Fibroblast of lung (primary cell): Measurements from ENCODE around the gene ATP11A. TPM values are rescaled to one million over a fixed set of nuclear protein-coding genes. Genes with fewer than 3 reads are reported as not detected.

ENCODE experiments used
- DNase-seq, 2 donors: peaks; one replicate each; pipeline versions ENCODE4 v3.0.0 to v3.0.0-alpha.2; 2010; ENCODE audit warnings: low read depth in 2 of 2
- H2AFZ ChIP-seq: 2 replicates; pipeline ENCODE4 v1.5.1; 2012; ENCODE audit warnings: low read length, control low read depth, inconsistent platforms
- H3K27ac ChIP-seq: 2 replicates; pipeline ENCODE4 v1.5.1; 2011; ENCODE audit warnings: low read length, control low read depth; ENCODE audit not compliant: insufficient read depth
- H3K27me3 ChIP-seq: 2 replicates; pipeline ENCODE4 v1.5.1; 2011; ENCODE audit warnings: mild to moderate bottlenecking, low read length; ENCODE audit not compliant: control insufficient read depth, insufficient read depth
- H3K36me3 ChIP-seq: 2 replicates; pipeline ENCODE4 v1.5.1; 2011; ENCODE audit warnings: low read length; ENCODE audit not compliant: control insufficient read depth, insufficient read depth
- H3K4me1 ChIP-seq: 2 replicates; pipeline ENCODE4 v1.5.1; 2011; ENCODE audit warnings: low read length; ENCODE audit not compliant: control insufficient read depth, insufficient read depth; ENCODE audit errors: extremely low read depth
- H3K4me2 ChIP-seq: 2 replicates; pipeline ENCODE4 v1.5.1; 2011; ENCODE audit warnings: low read length, control low read depth; ENCODE audit not compliant: insufficient read depth; ENCODE audit errors: extremely low read depth
- H3K4me3 ChIP-seq, 4 experiments: fragments of 200-600 bp in 1 of 4; sonication (generic) in 1 of 4; replicated peaks in 1 of 4; 2 replicates each; pipeline ENCODE4 v1.5.1; 2011 to 2016; ENCODE audit warnings: low read length in 4 of 4, low read depth in 3 of 4, mild to moderate bottlenecking in 3 of 4, control low read depth in 2 of 4, inconsistent platforms in 1 of 4, mixed read lengths in 1 of 4; ENCODE audit not compliant: insufficient read depth in 1 of 4; ENCODE audit errors: control extremely low read depth in 1 of 4
- H3K79me2 ChIP-seq: 2 replicates; pipeline ENCODE4 v1.5.1; 2012; ENCODE audit warnings: mild to moderate bottlenecking, low read length, inconsistent platforms; ENCODE audit not compliant: control insufficient read depth, insufficient read depth
- H3K9ac ChIP-seq: 2 replicates; pipeline ENCODE4 v1.5.1; 2011; ENCODE audit warnings: mild to moderate bottlenecking, low read length, control low read depth; ENCODE audit not compliant: insufficient read depth
- H3K9me3 ChIP-seq: 2 replicates; pipeline ENCODE4 v1.5.1; 2012; ENCODE audit warnings: low read depth, low read length; ENCODE audit not compliant: control insufficient read depth, insufficient read depth
- H4K20me1 ChIP-seq: 2 replicates; pipeline ENCODE4 v1.5.1; 2011; ENCODE audit warnings: low read length; ENCODE audit not compliant: control insufficient read depth, insufficient read depth; ENCODE audit errors: extremely low read depth
- CTCF ChIP-seq, 2 donors: IDR thresholded peaks in 1 of 2; conservative IDR thresholded peaks in 1 of 2; 1 replicate in 1 of 2; 2 replicates in 1 of 2; pipeline ENCODE4 v1.5.1; 2011 to 2012; ENCODE audit warnings: low read length in 2 of 2, control low read depth in 1 of 2, inconsistent platforms in 1 of 2, low read depth in 1 of 2, mild to moderate bottlenecking in 1 of 2
- EZH2 ChIP-seq: IDR thresholded peaks from 2 replicates; pipeline ENCODE4 v1.5.1; 2012; ENCODE audit warnings: low read length, control low read depth, mild to moderate bottlenecking; ENCODE audit errors: missing control alignments
- polyA plus RNA-seq, 2 donors: library from polyadenylated mRNA; depleted of rRNA in 1 of 2; stranded (reverse) in 1 of 2; unstranded in 1 of 2; fragments of >200 nt; gene quantifications; 2 replicates each; pipeline ENCODE4 v1.2.1, GENCODE V29; 2011 to 2012; ENCODE audit warnings: missing spikeins in 1 of 2
- total RNA-seq: library from RNA; depleted of rRNA; stranded (reverse); fragments of >200 nt; gene quantifications from 2 replicates; pipeline ENCODE4 v1.2.1, GENCODE V29; 2014

Gene ATP11A
- total and polyA plus RNA-seq, 2 donors (not counting 1 experiment from before 2014, with no cell fraction given): 2.3 to 7.8 TPM

- H3K4me2 ChIP-seq: no peak overlapping the region
- H3K4me3 ChIP-seq: no peak overlapping the region
- peaks cover 1% of the 10 kb centered on the region for H3K36me3 ChIP-seq
- no peak for TF ChIP-seq EZH2
- TF ChIP-seq CTCF (conservative IDR thresholded peaks at IDR 0.05 in 1 of 2, IDR thresholded peaks at IDR 0.05 in 1 of 2; ENCODE audit: low read depth in 1 of 2, low read length in 2 of 2): no peak
- DNase-seq: no peak
- no peaks in the 10 kb centered on the region for H3K9me3 ChIP-seq
- H3K79me2 ChIP-seq: no peaks in the 10 kb centered on the region
- no peak overlapping the region for H3K9ac ChIP-seq
- H4K20me1 ChIP-seq: no peaks in the 10 kb centered on the region
- no peak overlapping the region for H2AFZ ChIP-seq
- no peaks in the 10 kb centered on the region for H3K4me1 ChIP-seq
- H3K27ac ChIP-seq: no peak overlapping the region
- H3K27me3 ChIP-seq: no peaks in the 10 kb centered on the region
Measured at GRCh38 chr13:112815871-112816270, 126.0 kb downstream of the ATP11A start.

GRCh38 chr13:112818040-112818697, 128.3 kb downstream of the ATP11A start:
- Histone ChIP-seq H2AFZ (no peak overlapping the region), H3K4me2 (no peak overlapping the region), H3K9me3 (no peaks in the 10 kb centered on the region), H3K27me3 (no peaks in the 10 kb centered on the region), H3K4me3 (no peak overlapping the region), H3K27ac (no peak overlapping the region), H3K79me2 (no peaks in the 10 kb centered on the region), H3K9ac (no peak overlapping the region), H4K20me1 (no peaks in the 10 kb centered on the region), H3K4me1 (no peaks in the 10 kb centered on the region), H3K36me3 (peaks cover 1% of the 10 kb centered on the region)
- no peak for DNase-seq
- TF ChIP-seq CTCF (conservative IDR thresholded peaks at IDR 0.05 in 1 of 2, IDR thresholded peaks at IDR 0.05 in 1 of 2; ENCODE audit: low read depth in 1 of 2, low read length in 2 of 2) (no peak), EZH2 (no peak)

- TF ChIP-seq CTCF (conservative IDR thresholded peaks at IDR 0.05 in 1 of 2, IDR thresholded peaks at IDR 0.05 in 1 of 2; ENCODE audit: low read depth in 1 of 2, low read length in 2 of 2) (no peak), EZH2 (no peak)
- Histone ChIP-seq H3K4me2 (no peak overlapping the region), H3K9me3 (no peaks in the 10 kb centered on the region), H2AFZ (no peak overlapping the region), H3K4me1 (no peaks in the 10 kb centered on the region), H3K79me2 (no peaks in the 10 kb centered on the region), H3K27ac (no peak overlapping the region), H3K4me3 (no peak overlapping the region), H3K27me3 (no peaks in the 10 kb centered on the region), H3K9ac (no peak overlapping the region), H4K20me1 (no peaks in the 10 kb centered on the region), H3K36me3 (peaks cover under 1% of the 10 kb centered on the region)
- no peak for DNase-seq
Measured at GRCh38 chr13:112818698-112819045, 128.8 kb downstream of the ATP11A start.
